ENCODE measurements around the gene ACOT6.
"Not testable (repeated sequence)": the region's sequence is repeated elsewhere in the genome, so short reads cannot be mapped to it uniquely, and the experiment has no call there.

Gene ACOT6

GRCh38 chr14:73620268-73620667 is 8.0 kb downstream of the ACOT6 start:
- H3K4me3 Mint-ChIP-seq: no peak overlapping the region
- no peaks in the 10 kb centered on the region for H3K36me3 Mint-ChIP-seq
- H3K9me3 Mint-ChIP-seq (ENCODE audit: low read depth): no peaks in the 10 kb centered on the region
- H3K4me1 Mint-ChIP-seq (ENCODE audit: low read depth): no peaks in the 10 kb centered on the region
- no peaks in the 10 kb centered on the region for H3K27me3 Mint-ChIP-seq
- H3K27ac Mint-ChIP-seq: no peak overlapping the region

- H3K27ac Mint-ChIP-seq: no peak overlapping the region
- H3K36me3 Mint-ChIP-seq: no peaks in the 10 kb centered on the region
- H3K4me3 Mint-ChIP-seq: no peak overlapping the region
- H3K27me3 Mint-ChIP-seq: no peaks in the 10 kb centered on the region
- no peaks in the 10 kb centered on the region for H3K9me3 Mint-ChIP-seq (ENCODE audit: low read depth)
- no peaks in the 10 kb centered on the region for H3K4me1 Mint-ChIP-seq (ENCODE audit: low read depth)
Observed at GRCh38 chr14:73623504-73624054, 11.3 kb downstream of the ACOT6 start.

GRCh38 chr14:73625706-73626105 is 13.4 kb downstream of the ACOT6 start:
- no peak overlapping the region for H3K27ac Mint-ChIP-seq
- H3K36me3 Mint-ChIP-seq: no peaks in the 10 kb centered on the region
- no peak overlapping the region for H3K4me3 Mint-ChIP-seq
- no peaks in the 10 kb centered on the region for H3K4me1 Mint-ChIP-seq (ENCODE audit: low read depth)
- H3K9me3 Mint-ChIP-seq (ENCODE audit: low read depth): no peaks in the 10 kb centered on the region
- H3K27me3 Mint-ChIP-seq: no peaks in the 10 kb centered on the region

GRCh38 chr14:73627151-73627558 is 14.8 kb downstream of the ACOT6 start:
- Mint-ChIP-seq H3K27me3 (no peaks in the 10 kb centered on the region), H3K4me1 (ENCODE audit: low read depth) (no peaks in the 10 kb centered on the region), H3K4me3 (no peak overlapping the region), H3K9me3 (ENCODE audit: low read depth) (no peaks in the 10 kb centered on the region), H3K27ac (no peak overlapping the region), H3K36me3 (no peaks in the 10 kb centered on the region)

- peaks cover 3% of the 10 kb centered on the region for H3K27me3 Mint-ChIP-seq
- no peaks in the 10 kb centered on the region for H3K9me3 Mint-ChIP-seq (ENCODE audit: low read depth)
- H3K4me3 Mint-ChIP-seq: no peak overlapping the region
- H3K4me1 Mint-ChIP-seq (ENCODE audit: low read depth): peaks cover 6% of the 10 kb centered on the region
- no peaks in the 10 kb centered on the region for H3K36me3 Mint-ChIP-seq
- H3K27ac Mint-ChIP-seq: no peak overlapping the region
Observed at GRCh38 chr14:73630009-73630780, 17.9 kb downstream of the ACOT6 start.

GRCh38 chr14:73633116-73634010 is 21.0 kb downstream of the ACOT6 start:
- peak overlapping the region; percentile 76 for H3K4me3 Mint-ChIP-seq
- H3K36me3 Mint-ChIP-seq: no peaks in the 10 kb centered on the region
- H3K27me3 Mint-ChIP-seq: peaks cover 3% of the 10 kb centered on the region
- no peaks in the 10 kb centered on the region for H3K9me3 Mint-ChIP-seq (ENCODE audit: low read depth)
- peaks cover 6% of the 10 kb centered on the region for H3K4me1 Mint-ChIP-seq (ENCODE audit: low read depth)
- H3K27ac Mint-ChIP-seq: peak overlapping the region; percentile 41

- Mint-ChIP-seq H3K36me3 (no peaks in the 10 kb centered on the region), H3K27me3 (peaks cover 3% of the 10 kb centered on the region), H3K4me1 (ENCODE audit: low read depth) (peaks cover 11% of the 10 kb centered on the region), H3K9me3 (ENCODE audit: low read depth) (no peaks in the 10 kb centered on the region), H3K27ac (no peak overlapping the region), H3K4me3 (peak overlapping the region; percentile 76)
Observed at GRCh38 chr14:73634011-73634833, 21.9 kb downstream of the ACOT6 start.

GRCh38 chr14:73636355-73636754 is 24.0 kb downstream of the ACOT6 start:
- not testable (repeated sequence) for H3K27me3 Mint-ChIP-seq; H3K36me3 Mint-ChIP-seq; H3K27ac Mint-ChIP-seq; H3K9me3 Mint-ChIP-seq (ENCODE audit: low read depth); H3K4me3 Mint-ChIP-seq
- peaks cover 11% of the 10 kb centered on the region for H3K4me1 Mint-ChIP-seq (ENCODE audit: low read depth)

- Mint-ChIP-seq H3K9me3 (ENCODE audit: low read depth) (no peaks in the 10 kb centered on the region), H3K27ac (no peak overlapping the region), H3K4me1 (ENCODE audit: low read depth) (peaks cover 11% of the 10 kb centered on the region), H3K4me3 (no peak overlapping the region), H3K36me3 (no peaks in the 10 kb centered on the region), H3K27me3 (peaks cover 3% of the 10 kb centered on the region)
Observed at GRCh38 chr14:73637830-73638229, 25.5 kb downstream of the ACOT6 start.

- Mint-ChIP-seq H3K4me1 (ENCODE audit: low read depth) (peaks cover 21% of the 10 kb centered on the region), H3K9me3 (ENCODE audit: low read depth) (no peaks in the 10 kb centered on the region), H3K36me3 (no peaks in the 10 kb centered on the region), H3K27ac (no peak overlapping the region), H3K27me3 (no peaks in the 10 kb centered on the region), H3K4me3 (no peak overlapping the region)
Observed at GRCh38 chr14:73640796-73641365, 28.6 kb downstream of the ACOT6 start.

- Mint-ChIP-seq H3K9me3 (ENCODE audit: low read depth) (no peaks in the 10 kb centered on the region), H3K4me3 (peak within 1 kb of the TSS; percentile 99), H3K27me3 (no peaks in the 10 kb centered on the region), H3K27ac (peak within 1 kb of the TSS; percentile 91), H3K36me3 (no peaks in the 10 kb centered on the region), H3K4me1 (ENCODE audit: low read depth) (peaks cover 18% of the 10 kb centered on the region)
Observed at GRCh38 chr14:73644531-73645247, 32.4 kb downstream of the ACOT6 start, which contains the start of gene DNAL1. Gene DNAL1 (plus strand): TSS chr14:73644986. CDS start chr14:73645040, 54 bp downstream.

GRCh38 chr14:73645248-73645610 is 32.9 kb downstream of the ACOT6 start:
- peak overlapping the region; percentile 91 for H3K27ac Mint-ChIP-seq
- H3K9me3 Mint-ChIP-seq (ENCODE audit: low read depth): no peaks in the 10 kb centered on the region
- peaks cover 18% of the 10 kb centered on the region for H3K4me1 Mint-ChIP-seq (ENCODE audit: low read depth)
- H3K4me3 Mint-ChIP-seq: peak overlapping the region; percentile 99
- H3K27me3 Mint-ChIP-seq: no peaks in the 10 kb centered on the region
- no peaks in the 10 kb centered on the region for H3K36me3 Mint-ChIP-seq

- Mint-ChIP-seq H3K4me1 (ENCODE audit: low read depth) (peaks cover 1% of the 10 kb centered on the region), H3K27me3 (no peaks in the 10 kb centered on the region), H3K9me3 (ENCODE audit: low read depth) (no peaks in the 10 kb centered on the region), H3K27ac (no peak overlapping the region), H3K36me3 (peaks cover 2% of the 10 kb centered on the region), H3K4me3 (no peak overlapping the region)
Observed at GRCh38 chr14:73651005-73651404, 38.7 kb downstream of the ACOT6 start.

GRCh38 chr14:73655851-73656250 is 43.5 kb downstream of the ACOT6 start:
- Mint-ChIP-seq H3K27me3 (no peaks in the 10 kb centered on the region), H3K27ac (no peak overlapping the region), H3K4me3 (no peak overlapping the region), H3K9me3 (ENCODE audit: low read depth) (no peaks in the 10 kb centered on the region), H3K36me3 (peaks cover 12% of the 10 kb centered on the region), H3K4me1 (ENCODE audit: low read depth) (no peaks in the 10 kb centered on the region)

Measured in activated naive CD8-positive, alpha-beta T cell (primary cell).